Measurements from ENCODE around the gene HGFAC. TPM values are rescaled to one million over a fixed set of nuclear protein-coding genes. Genes with fewer than 3 reads are reported as not detected.
"Not testable (repeated sequence)": the region's sequence is repeated elsewhere in the genome, so short reads cannot be mapped to it uniquely, and the experiment has no call there.

HGFAC gene
- total and polyA plus RNA-seq, 10 of the 15 experiments (the other 5 are each of a cell fraction or from before 2014, with no cell fraction given), result 0.38 TPM; not detected in 9

- SMC1A ChIA-PET (ENCODE audit: uncharacterized antibody, unreplicated experiment); H3K27ac ChIP-seq (ENCODE audit: control insufficient read depth, insufficient read depth); CTCF ChIA-PET; POLR2A ChIA-PET; H3K36me3 ChIP-seq (ENCODE audit: control insufficient read depth in 2 of 2, insufficient read depth in 2 of 2, low read length in 1 of 2); H3K4me2 ChIP-seq (ENCODE audit: control insufficient read depth, insufficient read depth); H3K79me2 ChIP-seq (ENCODE audit: control insufficient read depth, insufficient read depth, low read length); H3K9ac ChIP-seq (ENCODE audit: control insufficient read depth, insufficient read depth, low read length); H2AFZ ChIP-seq (ENCODE audit: control insufficient read depth, low read depth, low read length); intact Hi-C loops (cut with micrococcal nuclease; ENCODE audit: unreplicated experiment); FAIRE-seq; RAD21 ChIA-PET (ENCODE audit: unreplicated experiment); in situ Hi-C loops (cut with MboI); H3K27me3 ChIP-seq (replicated peaks in 1 of 2; ENCODE audit: control insufficient read depth in 2 of 2, insufficient read depth in 2 of 2, low read length in 1 of 2); H3K9me3 ChIP-seq (replicated peaks; ENCODE audit: control insufficient read depth, insufficient read depth, low read length); H3K4me1 ChIP-seq (ENCODE audit: control insufficient read depth, insufficient read depth, low read length); BruUV-seq (replicated peaks); H4K20me1 ChIP-seq (ENCODE audit: control insufficient read depth, insufficient read depth); ATAC-seq; H3K4me3 ChIP-seq; DNase-seq (ENCODE audit: low read depth, low spot score): not testable (repeated sequence)
- 52% methylated on average over 17 of the region's 17 CpGs for WGBS (ENCODE audit: insufficient coverage, insufficient replicate concordance, low lambda C conversion rate, missing lambda C conversion rate)
Measured at GRCh38 chr4:3411190-3411589, 30.6 kb upstream of the HGFAC start.

- H3K9ac ChIP-seq (ENCODE audit: control insufficient read depth, insufficient read depth, low read length), result no peak overlapping the region
- ChIA-PET POLR2A (no interaction called here), RAD21 (ENCODE audit: unreplicated experiment) (no interaction called here), CTCF (no interaction called here), SMC1A (ENCODE audit: uncharacterized antibody, unreplicated experiment) (no interaction called here)
- H3K36me3 ChIP-seq (ENCODE audit: control insufficient read depth in 2 of 2, insufficient read depth in 2 of 2, low read length in 1 of 2), result no peaks in the 10 kb centered on the region
- TF ChIP-seq SIX5 (IDR thresholded peaks at IDR 0.05; ENCODE audit: low read depth, low read length, severe bottlenecking) (no peak), BCLAF1 (IDR thresholded peaks at IDR 0.05) (no peak), ZNF384 (IDR thresholded peaks at IDR 0.05; ENCODE audit: borderline replicate concordance, low read depth, low read length) (no peak), WRNIP1 (IDR thresholded peaks at IDR 0.05; ENCODE audit: borderline replicate concordance, low read depth, low read length) (no peak), ZNF622 (IDR thresholded peaks at IDR 0.05) (no peak)
- no peaks in the 10 kb centered on the region; the same call in 1 of the 2 replicates for H4K20me1 ChIP-seq (ENCODE audit: control insufficient read depth, insufficient read depth)
- no peak overlapping the region for H3K4me3 ChIP-seq
- FAIRE-seq (no peak), ATAC-seq (no peak), DNase-seq (ENCODE audit: low read depth, low spot score) (no peak)
- no peaks in the 10 kb centered on the region for H3K9me3 ChIP-seq (replicated peaks; ENCODE audit: control insufficient read depth, insufficient read depth, low read length)
- no peak overlapping the region for H3K4me2 ChIP-seq (ENCODE audit: control insufficient read depth, insufficient read depth)
- H3K79me2 ChIP-seq (ENCODE audit: control insufficient read depth, insufficient read depth, low read length), result no peaks in the 10 kb centered on the region
- H3K27ac ChIP-seq (ENCODE audit: control insufficient read depth, insufficient read depth), result no peak overlapping the region
- no TSS peak for BruUV-seq (replicated peaks)
- H2AFZ ChIP-seq (ENCODE audit: control insufficient read depth, low read depth, low read length), result no peak overlapping the region
- 70% methylated on average over 16 of the region's 17 CpGs for WGBS (ENCODE audit: insufficient coverage, insufficient replicate concordance, low lambda C conversion rate, missing lambda C conversion rate)
- no peaks in the 10 kb centered on the region; a peak in 1 of 4 replicates for H3K27me3 ChIP-seq (replicated peaks in 1 of 2; ENCODE audit: control insufficient read depth in 2 of 2, insufficient read depth in 2 of 2, low read length in 1 of 2)
- intact Hi-C loops (cut with micrococcal nuclease; ENCODE audit: unreplicated experiment) (no loop called here), in situ Hi-C loops (cut with MboI) (no loop called here)
- H3K4me1 ChIP-seq (ENCODE audit: control insufficient read depth, insufficient read depth, low read length), result no peaks in the 10 kb centered on the region; the same call in 1 of the 2 replicates
Measured at GRCh38 chr4:3411676-3412075, 30.1 kb upstream of the HGFAC start.

Measured in GM12878 (cell line).